PC-3 (cell line): Measurements from ENCODE around the gene NUDT6.

Experiments
- EZH2 ChIP-seq: fragments of 300-600 bp; sonication (generic); IDR thresholded peaks from one replicate; pipeline ENCODE4 v1.6.1; 2017; ENCODE audit warnings: antibody characterized with exemption, mild to moderate bottlenecking, low read length; ENCODE audit not compliant: unreplicated experiment
- EZH2phosphoT487 ChIP-seq: fragments of 300-600 bp; sonication (generic); IDR thresholded peaks from 2 replicates; pipeline ENCODE4 v1.6.1; 2018; ENCODE audit warnings: mild to moderate bottlenecking, antibody characterized with exemption, low read length, borderline replicate concordance
- TF ChIP-seq, protein P1 (sequence below): fragments of 300-600 bp; sonication (generic); conservative IDR thresholded peaks from 2 replicates; pipeline ENCODE4 v1.5.1; 2017; ENCODE audit warnings: antibody characterized with exemption, low read depth, mild to moderate bottlenecking, low read length

DNA sequence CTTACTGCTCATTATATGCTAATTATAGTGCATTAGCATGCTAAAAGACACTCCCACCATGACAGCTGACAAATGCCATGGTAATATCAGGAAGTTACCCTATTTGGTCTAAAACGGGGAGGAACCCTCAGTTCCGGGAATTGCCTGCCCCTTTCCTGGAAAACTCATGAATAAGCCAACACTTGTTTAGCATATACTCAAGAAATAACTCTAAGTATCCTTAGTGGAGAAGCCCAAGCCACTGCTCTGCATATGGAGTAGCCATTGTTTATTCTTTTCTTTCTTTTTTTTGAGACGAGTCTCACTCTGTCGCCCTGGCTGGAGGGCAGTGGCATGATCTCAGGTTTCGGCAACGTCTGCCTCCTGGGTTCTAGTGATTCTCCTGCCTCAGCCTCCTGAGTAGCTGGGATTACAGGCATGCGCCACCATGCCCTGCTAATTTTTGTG is 15.5 kb downstream of the NUDT6 start:
- TF ChIP-seq, protein P1, sequence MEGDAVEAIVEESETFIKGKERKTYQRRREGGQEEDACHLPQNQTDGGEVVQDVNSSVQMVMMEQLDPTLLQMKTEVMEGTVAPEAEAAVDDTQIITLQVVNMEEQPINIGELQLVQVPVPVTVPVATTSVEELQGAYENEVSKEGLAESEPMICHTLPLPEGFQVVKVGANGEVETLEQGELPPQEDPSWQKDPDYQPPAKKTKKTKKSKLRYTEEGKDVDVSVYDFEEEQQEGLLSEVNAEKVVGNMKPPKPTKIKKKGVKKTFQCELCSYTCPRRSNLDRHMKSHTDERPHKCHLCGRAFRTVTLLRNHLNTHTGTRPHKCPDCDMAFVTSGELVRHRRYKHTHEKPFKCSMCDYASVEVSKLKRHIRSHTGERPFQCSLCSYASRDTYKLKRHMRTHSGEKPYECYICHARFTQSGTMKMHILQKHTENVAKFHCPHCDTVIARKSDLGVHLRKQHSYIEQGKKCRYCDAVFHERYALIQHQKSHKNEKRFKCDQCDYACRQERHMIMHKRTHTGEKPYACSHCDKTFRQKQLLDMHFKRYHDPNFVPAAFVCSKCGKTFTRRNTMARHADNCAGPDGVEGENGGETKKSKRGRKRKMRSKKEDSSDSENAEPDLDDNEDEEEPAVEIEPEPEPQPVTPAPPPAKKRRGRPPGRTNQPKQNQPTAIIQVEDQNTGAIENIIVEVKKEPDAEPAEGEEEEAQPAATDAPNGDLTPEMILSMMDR: no peak
- TF ChIP-seq EZH2 (no peak), EZH2phosphoT487 (no peak)
